Measurements from ENCODE around the gene PKNOX2. TPM values are rescaled to one million over a fixed set of nuclear protein-coding genes. Genes with fewer than 3 reads are reported as not detected.

Gene PKNOX2
- total and polyA plus RNA-seq, 3 experiments from 2014 or later = not detected

GRCh38 chr11:125481531-125481930, 317.0 kb downstream of the PKNOX2 start:
- Mint-ChIP-seq H3K4me1 (no peaks in the 10 kb centered on the region), H3K36me3 (peaks cover 0 to 2% (median 0%) of the 10 kb centered on the region in 3 donors), H3K27me3 (peaks cover 8 to 18% of the 10 kb centered on the region in 2 donors), H3K4me3 (peak overlapping the region in 1 of 7 donors; percentile 61), H3K27ac (no peak overlapping the region), H3K9me3 (no peaks in the 10 kb centered on the region)
- Histone ChIP-seq H3K4me3 (ENCODE audit: low read length) (no peak overlapping the region), H3K27me3 (ENCODE audit: insufficient read depth, low read length, poor library complexity, severe bottlenecking) (no peaks in the 10 kb centered on the region), H3K4me1 (ENCODE audit: insufficient read depth, low read length) (no peaks in the 10 kb centered on the region), H3K36me3 (ENCODE audit: insufficient read depth, low read length) (no peaks in the 10 kb centered on the region), H3K9me3 (ENCODE audit: low read length) (no peaks in the 10 kb centered on the region), H3K27ac (ENCODE audit: low read depth, low read length) (no peak overlapping the region)
- CTCF ChIA-PET = no interaction called here
- POLR2A ChIA-PET = no interaction called here
- DNase-seq = no peak

Other genes with a start within 250 kb of the PKNOX2 start
- gene HEPN1, start 245.5 kb upstream of the PKNOX2 start, total RNA-seq = not detected
- not detected for gene HEPN1, start 245.5 kb upstream of the PKNOX2 start, polyA plus RNA-seq
- not detected for gene HEPACAM, start 228.7 kb upstream of the PKNOX2 start, total RNA-seq
- gene HEPACAM, start 228.7 kb upstream of the PKNOX2 start, polyA plus RNA-seq = not detected
- gene CCDC15, start 210.5 kb upstream of the PKNOX2 start, total RNA-seq = 1 to 10 TPM; 3.6 to 3.7 TPM
- gene CCDC15, start 210.5 kb upstream of the PKNOX2 start, polyA plus RNA-seq = 1.6 TPM
- 1 to 10 TPM; 1.5 to 2.0 TPM for gene SLC37A2, start 101.4 kb upstream of the PKNOX2 start, total RNA-seq
- 0.33 TPM for gene SLC37A2, start 101.4 kb upstream of the PKNOX2 start, polyA plus RNA-seq
- gene TMEM218, start 53.1 kb upstream of the PKNOX2 start, total RNA-seq = 10 to 100 TPM; 22.5 to 25.5 TPM
- 36.6 TPM for gene TMEM218, start 53.1 kb upstream of the PKNOX2 start, polyA plus RNA-seq